ENCODE data around the gene ADIRF. TPM values are rescaled to one million over a fixed set of nuclear protein-coding genes. Genes with fewer than 3 reads are reported as not detected.

ADIRF gene
- total RNA-seq (ENCODE audit: unreplicated experiment): not detected
- long read RNA-seq: 0 reads

GRCh38 chr10:86968271-86968993 lies at the start of gene ADIRF:
Gene ADIRF (plus strand): TSS chr10:86968482. CDS start chr10:86968545, 63 bp downstream.
- Mint-ChIP-seq H3K9me3 (ENCODE audit: unreplicated experiment) (no peaks in the 10 kb centered on the region), H3K4me1 (ENCODE audit: unreplicated experiment) (peaks cover 44% of the 10 kb centered on the region), H3K36me3 (ENCODE audit: low read depth, unreplicated experiment) (peaks cover 4% of the 10 kb centered on the region), H3K4me3 (ENCODE audit: unreplicated experiment) (no peak within 1 kb of the TSS), H3K27me3 (ENCODE audit: unreplicated experiment) (peaks cover 9% of the 10 kb centered on the region), H3K27ac (ENCODE audit: unreplicated experiment) (peak within 1 kb of the TSS; percentile 5)
- TF ChIP-seq CTCF (IDR thresholded peaks at IDR 0.05; ENCODE audit: unreplicated experiment): no peak
- no peak for DNase-seq (ENCODE audit: low spot score)

- Mint-ChIP-seq H3K4me1 (ENCODE audit: unreplicated experiment) (no peaks in the 10 kb centered on the region), H3K4me3 (ENCODE audit: unreplicated experiment) (no peak overlapping the region), H3K9me3 (ENCODE audit: unreplicated experiment) (no peaks in the 10 kb centered on the region), H3K27ac (ENCODE audit: unreplicated experiment) (no peak overlapping the region), H3K36me3 (ENCODE audit: low read depth, unreplicated experiment) (no peaks in the 10 kb centered on the region), H3K27me3 (ENCODE audit: unreplicated experiment) (no peaks in the 10 kb centered on the region)
- no peak for TF ChIP-seq CTCF (IDR thresholded peaks at IDR 0.05; ENCODE audit: unreplicated experiment)
- no peak for DNase-seq (ENCODE audit: low spot score)
Measured at GRCh38 chr10:86922553-86922961, 45.7 kb upstream of the ADIRF start.

- Mint-ChIP-seq H3K9me3 (ENCODE audit: unreplicated experiment) (no peaks in the 10 kb centered on the region), H3K27me3 (ENCODE audit: unreplicated experiment) (peaks cover 4% of the 10 kb centered on the region), H3K36me3 (ENCODE audit: low read depth, unreplicated experiment) (peaks cover 18% of the 10 kb centered on the region), H3K27ac (ENCODE audit: unreplicated experiment) (no peak overlapping the region), H3K4me1 (ENCODE audit: unreplicated experiment) (no peaks in the 10 kb centered on the region), H3K4me3 (ENCODE audit: unreplicated experiment) (no peak overlapping the region)
- DNase-seq (ENCODE audit: low spot score): no peak
- TF ChIP-seq CTCF (IDR thresholded peaks at IDR 0.05; ENCODE audit: unreplicated experiment): no peak
Measured at GRCh38 chr10:86929468-86930380, 38.6 kb upstream of the ADIRF start.

GRCh38 chr10:86931872-86932271 lies 36.4 kb upstream of the ADIRF start:
- Mint-ChIP-seq H3K4me1 (ENCODE audit: unreplicated experiment) (peaks cover 6% of the 10 kb centered on the region), H3K27me3 (ENCODE audit: unreplicated experiment) (peaks cover 9% of the 10 kb centered on the region), H3K9me3 (ENCODE audit: unreplicated experiment) (no peaks in the 10 kb centered on the region), H3K36me3 (ENCODE audit: low read depth, unreplicated experiment) (peaks cover 38% of the 10 kb centered on the region), H3K27ac (ENCODE audit: unreplicated experiment) (peak overlapping the region; percentile 17), H3K4me3 (ENCODE audit: unreplicated experiment) (no peak overlapping the region)
- DNase-seq (ENCODE audit: low spot score): no peak
- TF ChIP-seq CTCF (IDR thresholded peaks at IDR 0.05; ENCODE audit: unreplicated experiment): no peak
